Measurements from ENCODE around the gene LSP1.

LSP1 gene

GRCh38 chr11:1838426-1839144 lies 14.3 kb upstream of the LSP1 start, which contains the start of gene TNNI2:
TSS of gene TNNI2 (plus strand) at chr11:1838981. CDS start at chr11:1839697, 716 bp downstream.
- no peaks in the 10 kb centered on the region for H3K36me3 ChIP-seq
- no peaks in the 10 kb centered on the region for H3K9me3 ChIP-seq
- no peak within 1 kb of the TSS for H3K4me3 ChIP-seq (ENCODE audit: low read depth, low read length)
- no peak for DNase-seq
- H3K4me1 ChIP-seq, result no peaks in the 10 kb centered on the region; the same call in 1 of the 2 replicates
- no peaks in the 10 kb centered on the region for H3K27me3 ChIP-seq
- TF ChIP-seq, protein P1, sequence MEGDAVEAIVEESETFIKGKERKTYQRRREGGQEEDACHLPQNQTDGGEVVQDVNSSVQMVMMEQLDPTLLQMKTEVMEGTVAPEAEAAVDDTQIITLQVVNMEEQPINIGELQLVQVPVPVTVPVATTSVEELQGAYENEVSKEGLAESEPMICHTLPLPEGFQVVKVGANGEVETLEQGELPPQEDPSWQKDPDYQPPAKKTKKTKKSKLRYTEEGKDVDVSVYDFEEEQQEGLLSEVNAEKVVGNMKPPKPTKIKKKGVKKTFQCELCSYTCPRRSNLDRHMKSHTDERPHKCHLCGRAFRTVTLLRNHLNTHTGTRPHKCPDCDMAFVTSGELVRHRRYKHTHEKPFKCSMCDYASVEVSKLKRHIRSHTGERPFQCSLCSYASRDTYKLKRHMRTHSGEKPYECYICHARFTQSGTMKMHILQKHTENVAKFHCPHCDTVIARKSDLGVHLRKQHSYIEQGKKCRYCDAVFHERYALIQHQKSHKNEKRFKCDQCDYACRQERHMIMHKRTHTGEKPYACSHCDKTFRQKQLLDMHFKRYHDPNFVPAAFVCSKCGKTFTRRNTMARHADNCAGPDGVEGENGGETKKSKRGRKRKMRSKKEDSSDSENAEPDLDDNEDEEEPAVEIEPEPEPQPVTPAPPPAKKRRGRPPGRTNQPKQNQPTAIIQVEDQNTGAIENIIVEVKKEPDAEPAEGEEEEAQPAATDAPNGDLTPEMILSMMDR (IDR thresholded peaks at IDR 0.05; ENCODE audit: low read depth, low read length), result no peak

DNA sequence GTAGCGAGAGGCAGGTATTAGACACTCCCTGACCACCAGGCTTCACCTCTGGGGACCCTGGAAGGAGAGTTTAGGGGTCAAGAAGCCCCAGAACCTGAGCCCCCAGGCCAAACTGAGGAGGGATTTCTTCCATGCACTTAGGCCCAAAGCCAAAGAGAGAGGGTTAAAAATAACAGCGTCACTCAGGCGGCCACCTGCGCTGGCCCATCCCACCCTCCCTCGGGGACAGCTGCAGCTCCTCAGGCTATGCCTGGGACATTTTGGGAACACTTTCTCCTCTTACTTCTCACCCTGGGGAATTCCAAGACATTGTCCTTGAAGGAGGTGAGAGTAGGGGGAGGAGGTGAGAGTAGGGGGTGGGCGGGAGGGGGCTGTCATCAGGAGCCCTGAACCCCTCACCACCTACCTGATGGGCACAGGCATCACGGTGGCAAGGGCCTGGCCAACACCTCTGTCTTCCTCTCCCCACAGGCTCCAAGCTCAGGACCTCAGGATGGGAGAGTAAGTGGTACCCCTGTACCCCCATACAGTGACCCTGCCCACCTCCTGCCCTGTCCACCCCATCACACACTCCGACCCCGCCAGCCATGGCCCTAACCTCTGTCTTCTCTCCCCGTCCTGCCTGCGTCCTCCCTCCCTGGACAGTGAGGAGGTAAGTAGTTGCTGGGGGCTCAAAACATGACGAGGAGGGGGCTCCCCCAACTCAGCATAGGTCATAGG lies 13.5 kb upstream of the LSP1 start:
- TF ChIP-seq, protein P1 (IDR thresholded peaks at IDR 0.05; ENCODE audit: low read depth, low read length), result no peak
- H3K36me3 ChIP-seq, result no peaks in the 10 kb centered on the region
- DNase-seq, result no peak
- no peak overlapping the region for H3K4me3 ChIP-seq (ENCODE audit: low read depth, low read length)
- H3K4me1 ChIP-seq, result no peaks in the 10 kb centered on the region; the same call in 1 of the 2 replicates
- H3K9me3 ChIP-seq, result no peaks in the 10 kb centered on the region
- H3K27me3 ChIP-seq, result no peaks in the 10 kb centered on the region

GRCh38 chr11:1839924-1840779 lies 12.7 kb upstream of the LSP1 start:
- TF ChIP-seq, protein P1 (IDR thresholded peaks at IDR 0.05; ENCODE audit: low read depth, low read length), result no peak
- H3K4me3 ChIP-seq (ENCODE audit: low read depth, low read length), result no peak overlapping the region
- no peaks in the 10 kb centered on the region; the same call in 1 of the 2 replicates for H3K4me1 ChIP-seq
- DNase-seq, result no peak
- no peaks in the 10 kb centered on the region for H3K9me3 ChIP-seq
- no peaks in the 10 kb centered on the region for H3K27me3 ChIP-seq
- H3K36me3 ChIP-seq, result no peaks in the 10 kb centered on the region

GRCh38 chr11:1840780-1841480 lies 12.0 kb upstream of the LSP1 start:
- H3K4me3 ChIP-seq (ENCODE audit: low read depth, low read length), result no peak overlapping the region
- H3K9me3 ChIP-seq, result no peaks in the 10 kb centered on the region
- no peak for DNase-seq
- no peaks in the 10 kb centered on the region for H3K27me3 ChIP-seq
- TF ChIP-seq, protein P1 (IDR thresholded peaks at IDR 0.05; ENCODE audit: low read depth, low read length), result no peak
- no peaks in the 10 kb centered on the region for H3K36me3 ChIP-seq
- H3K4me1 ChIP-seq, result no peaks in the 10 kb centered on the region; the same call in 1 of the 2 replicates

DNA sequence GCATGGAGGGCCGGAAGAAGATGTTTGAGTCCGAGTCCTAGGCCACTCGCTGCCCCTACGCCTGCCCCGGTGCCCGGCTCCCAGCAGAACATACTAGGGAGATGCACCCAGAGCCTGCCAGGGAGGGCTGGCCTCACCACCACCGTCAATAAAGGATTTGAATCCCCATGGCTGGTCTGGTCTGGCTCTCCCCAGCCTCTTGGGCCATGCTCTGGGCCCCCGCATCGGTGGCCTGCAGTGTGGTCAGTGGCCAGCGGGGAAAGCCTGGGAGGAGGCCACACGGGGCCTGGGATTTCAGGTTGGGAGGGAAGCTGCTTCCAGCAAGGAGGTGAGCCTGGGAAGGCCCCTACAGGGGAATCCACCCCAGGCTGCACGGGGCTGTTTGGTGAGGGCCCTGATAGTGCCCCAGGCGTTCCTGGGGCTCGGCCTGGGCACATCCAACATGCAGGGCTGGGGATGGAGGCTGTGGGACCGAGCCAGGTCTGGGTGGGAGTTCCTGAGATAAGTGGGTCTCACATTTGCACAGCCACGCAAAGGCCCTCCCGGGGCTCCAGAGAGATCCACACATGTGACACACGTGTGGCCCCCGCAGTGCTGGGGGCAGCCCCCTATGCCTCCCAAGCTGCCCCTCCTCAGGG lies 11.3 kb upstream of the LSP1 start:
- Histone ChIP-seq H3K36me3 (no peaks in the 10 kb centered on the region), H3K27me3 (no peaks in the 10 kb centered on the region), H3K9me3 (no peaks in the 10 kb centered on the region), H3K4me3 (ENCODE audit: low read depth, low read length) (no peak overlapping the region), H3K4me1 (no peaks in the 10 kb centered on the region; the same call in 1 of the 2 replicates)
- no peak for DNase-seq
- TF ChIP-seq, protein P1 (IDR thresholded peaks at IDR 0.05; ENCODE audit: low read depth, low read length), result no peak
